HUDEP-2 (cell line): ENCODE measurements around the gene FRMPD4.

Experiments
- DNase-seq, 76 experiments: peaks; one replicate each; lab custom pipeline; 2025; ENCODE audit not compliant: unreplicated experiment in 76 of 76; lab: John Stamatoyannopoulos, UW

Gene FRMPD4

DNA sequence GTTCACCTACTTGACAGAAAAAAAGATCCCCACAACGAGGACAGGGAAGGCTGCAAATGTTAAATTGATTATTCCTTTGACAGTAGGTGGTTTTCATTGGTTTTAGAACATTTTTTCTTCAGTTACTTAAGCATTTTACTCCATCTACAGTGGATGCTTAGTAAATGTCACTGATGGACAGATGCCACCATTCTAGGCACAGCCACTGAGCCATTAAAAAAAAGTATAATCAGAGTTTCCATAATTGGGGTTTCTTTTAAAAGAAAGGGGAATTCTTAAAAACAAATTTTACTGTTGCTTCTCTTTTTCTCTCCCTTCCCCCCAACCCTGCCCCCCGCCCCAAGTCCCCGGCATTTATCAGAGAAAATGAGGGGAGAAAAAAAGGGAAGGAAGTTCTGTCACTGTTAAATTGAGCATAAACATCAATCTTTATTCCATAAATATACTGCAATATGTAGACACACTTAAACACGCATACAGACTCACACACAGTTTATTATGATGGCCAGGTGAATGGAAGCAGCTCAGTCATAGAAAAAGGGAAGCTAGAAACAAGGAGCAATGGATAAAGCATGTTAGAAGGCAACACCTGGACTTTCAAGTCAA, 573.3 kb downstream of the FRMPD4 start:
- no peak for DNase-seq

DNA sequence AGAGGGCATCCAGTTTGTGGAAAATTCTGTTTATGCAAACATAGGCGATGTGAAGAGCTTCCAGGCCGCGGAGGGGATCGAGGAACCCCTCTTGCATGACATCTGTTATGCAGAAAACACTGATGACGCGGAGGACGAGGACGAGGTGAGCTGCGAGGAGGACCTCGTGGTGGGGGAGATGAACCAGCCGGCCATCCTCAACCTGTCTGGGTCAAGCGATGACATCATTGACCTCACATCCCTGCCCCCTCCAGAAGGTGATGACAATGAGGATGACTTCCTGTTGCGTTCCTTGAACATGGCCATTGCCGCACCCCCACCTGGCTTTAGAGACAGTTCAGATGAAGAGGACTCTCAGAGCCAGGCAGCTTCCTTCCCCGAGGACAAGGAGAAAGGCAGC, 578.3 kb downstream of the FRMPD4 start:
- no peak for DNase-seq

DNA sequence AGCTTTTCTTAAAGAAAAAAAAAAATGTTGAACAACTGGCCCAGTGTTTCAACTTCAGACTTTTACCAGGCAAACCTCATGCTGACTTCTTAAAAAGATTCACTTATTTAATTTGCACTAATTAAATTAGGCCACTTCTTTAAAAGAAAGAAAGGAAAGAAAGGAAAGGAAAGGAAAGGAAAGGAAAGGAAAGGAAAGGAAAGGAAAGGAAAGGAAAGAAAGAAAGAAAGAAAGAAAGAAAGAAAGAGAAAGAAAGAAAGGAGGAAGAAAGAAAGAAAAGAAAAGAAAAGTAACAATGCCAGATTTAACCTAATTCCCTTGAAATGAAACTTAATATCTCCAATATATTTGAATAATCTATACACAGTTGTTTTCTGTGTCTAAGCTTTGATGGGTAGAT, 581.6 kb downstream of the FRMPD4 start:
- DNase-seq = no peak

DNA sequence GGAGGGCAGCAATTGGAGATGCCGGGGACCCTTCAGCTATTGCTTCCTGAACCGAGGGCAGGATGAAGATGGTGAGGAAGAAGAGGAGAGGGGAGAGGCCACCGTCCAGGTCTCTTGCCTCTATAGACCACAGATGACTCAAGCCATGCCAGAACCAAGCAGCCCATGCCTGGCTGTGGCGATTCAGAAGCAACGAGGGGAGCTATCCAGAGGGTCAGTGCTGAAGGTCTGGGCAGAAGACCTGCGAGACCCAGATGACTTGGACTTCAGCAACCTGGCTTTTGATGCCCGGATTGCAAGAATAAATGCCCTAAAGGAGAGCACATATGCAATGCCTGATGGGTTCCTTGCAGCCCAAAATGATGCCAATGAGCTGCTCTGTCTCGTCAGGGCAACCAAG, 582.8 kb downstream of the FRMPD4 start:
- no peak for DNase-seq

DNA sequence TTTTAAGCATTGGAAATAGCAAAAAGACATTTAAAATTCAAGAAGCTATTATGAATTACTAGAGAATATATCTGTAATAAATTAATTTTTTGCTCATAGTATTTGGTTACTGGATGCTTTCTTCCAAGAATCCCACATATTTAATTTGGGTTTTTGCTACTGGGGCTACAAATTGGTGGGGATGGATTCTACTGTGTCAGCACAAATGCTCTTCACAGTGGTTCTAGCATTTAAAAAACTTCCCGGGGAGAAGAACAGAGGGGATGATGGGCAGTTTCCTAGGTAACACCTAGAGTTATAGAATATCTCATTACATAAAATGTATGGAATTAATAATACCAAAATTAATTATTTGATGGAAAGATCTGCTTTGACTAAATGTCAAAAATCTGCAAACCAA, 584.0 kb downstream of the FRMPD4 start:
- no peak for DNase-seq

DNA sequence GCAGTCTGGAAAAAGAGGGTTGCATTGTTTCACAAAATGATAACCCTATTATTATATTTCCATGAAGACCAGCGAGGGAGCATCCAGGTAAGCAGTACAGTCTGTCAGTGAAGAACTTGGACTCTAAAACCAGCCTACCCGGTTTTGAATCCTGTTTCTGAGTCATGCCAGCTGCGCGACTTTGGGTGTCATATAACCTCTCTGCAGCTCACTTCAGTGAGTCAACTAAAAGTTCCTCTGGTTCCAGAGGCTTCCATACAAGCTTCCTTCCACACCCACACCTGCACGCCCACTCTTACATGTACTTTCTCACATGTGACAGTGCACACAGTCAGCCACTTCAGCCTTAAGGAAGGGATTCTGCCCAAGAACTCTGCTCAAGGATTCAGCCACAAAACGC, 603.1 kb downstream of the FRMPD4 start:
- DNase-seq = no peak

DNA sequence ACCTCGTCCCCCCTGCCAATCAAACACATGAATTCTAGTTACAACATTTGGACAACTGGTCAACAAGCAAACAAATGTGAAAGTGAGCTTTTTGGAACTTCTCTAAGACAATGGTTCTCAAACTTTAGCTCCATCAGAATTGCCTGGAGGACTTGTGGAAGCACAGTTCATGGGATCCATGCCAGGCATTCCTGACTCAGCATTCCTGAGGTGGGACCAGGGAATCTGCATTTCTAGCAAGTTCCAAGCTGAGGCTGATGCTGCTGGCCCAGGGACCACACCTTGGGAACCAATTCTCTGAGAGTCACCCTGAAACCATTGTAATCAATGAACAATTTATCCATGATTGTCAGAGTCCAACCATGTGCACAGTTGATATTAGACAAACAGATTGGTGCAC, 609.2 kb downstream of the FRMPD4 start:
- no peak for DNase-seq

DNA sequence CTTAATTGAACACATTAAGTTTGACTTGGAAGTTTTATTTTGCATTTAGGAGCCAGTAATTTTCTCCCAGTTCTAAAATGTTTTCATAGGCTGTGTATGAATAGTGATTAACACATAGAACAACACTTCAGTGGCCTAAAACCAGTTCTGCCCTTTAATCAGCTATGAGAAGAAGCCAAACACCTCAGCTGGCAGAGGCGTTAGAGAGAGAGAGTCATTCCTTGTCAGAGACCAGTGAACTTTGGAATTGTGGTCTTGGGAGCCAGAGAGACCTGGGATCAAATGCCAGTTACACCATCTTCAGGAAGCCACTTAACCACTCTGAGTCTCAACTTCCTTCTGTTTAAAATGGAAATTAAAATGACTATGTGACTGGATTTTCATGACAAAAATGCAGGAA, 613.6 kb downstream of the FRMPD4 start:
- no peak for DNase-seq

DNA sequence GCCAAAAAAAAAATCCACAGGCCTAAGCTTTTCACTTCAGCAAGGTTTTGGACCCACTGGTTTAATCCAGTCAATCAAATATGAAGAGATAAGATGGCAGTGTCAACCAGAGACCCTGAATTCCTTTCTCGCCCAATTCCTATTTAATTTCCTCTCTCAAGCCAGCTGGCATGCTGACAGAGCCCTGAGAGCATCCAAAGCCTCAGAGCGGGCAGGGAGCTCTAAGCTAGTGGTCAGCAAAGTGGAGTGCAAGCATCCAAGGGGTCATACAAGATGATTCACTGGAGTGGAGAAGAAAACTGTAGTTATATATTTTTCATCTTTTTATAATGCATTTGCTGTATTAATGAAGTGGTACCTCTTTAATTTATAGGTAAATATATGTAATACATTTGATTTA, 615.1 kb downstream of the FRMPD4 start:
- no peak for DNase-seq

DNA sequence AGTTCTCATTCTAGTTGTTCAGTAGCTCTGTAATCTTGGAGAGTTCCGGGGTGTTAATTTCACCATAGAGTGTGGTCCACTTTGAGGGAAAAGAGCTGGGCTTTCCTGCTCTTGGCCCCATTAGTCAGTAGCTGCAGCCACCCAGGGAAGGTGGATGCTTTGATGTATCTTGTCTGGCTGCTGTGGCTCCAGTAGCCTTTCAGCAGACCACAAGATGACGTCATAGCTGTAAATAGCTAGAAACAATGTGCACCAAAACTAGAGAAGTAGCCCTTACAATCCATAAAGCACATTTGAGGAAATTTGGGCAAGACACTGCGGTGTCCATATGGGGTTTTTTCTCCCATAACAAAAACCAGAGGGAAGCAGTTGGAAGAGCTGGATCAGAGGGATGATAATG, 620.0 kb downstream of the FRMPD4 start:
- DNase-seq = no peak

DNA sequence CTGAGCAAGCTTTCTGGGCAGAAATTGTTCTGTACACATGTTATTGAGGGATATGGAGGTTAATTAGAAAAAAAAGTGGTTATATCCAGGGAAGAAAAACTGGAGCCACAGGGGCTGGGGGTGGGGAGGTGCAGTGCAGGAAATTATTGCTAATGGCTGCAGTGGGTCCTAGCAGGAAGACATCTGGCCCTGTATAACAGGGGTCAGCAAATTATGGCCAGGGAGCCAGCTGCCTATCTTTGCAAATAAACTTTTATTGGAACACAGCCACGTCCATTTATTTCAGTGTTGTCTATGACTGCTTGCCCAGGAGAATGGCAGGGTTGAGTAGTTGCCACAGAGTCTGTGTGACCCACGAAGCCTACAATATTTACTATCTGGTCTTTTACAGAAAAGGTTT, 629.6 kb downstream of the FRMPD4 start:
- no peak for DNase-seq

DNA sequence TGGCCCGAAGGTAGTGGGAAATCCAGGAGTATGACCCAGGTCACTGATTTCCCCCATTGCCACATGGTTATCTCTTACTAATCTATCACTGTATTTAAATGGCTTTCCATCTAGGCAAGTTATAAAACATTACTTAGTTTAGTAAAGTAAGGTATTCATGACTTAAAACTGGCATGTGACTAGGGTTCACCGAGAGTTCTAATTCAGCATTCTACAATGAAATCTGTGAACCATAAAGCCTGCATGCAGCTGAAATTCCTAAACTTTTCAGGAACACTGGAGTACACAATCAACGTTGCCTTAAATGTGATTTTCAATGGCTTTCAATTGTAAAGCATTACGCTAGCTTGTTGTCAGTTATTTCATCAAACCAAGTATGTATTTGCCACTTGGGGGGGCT, 630.2 kb downstream of the FRMPD4 start:
- DNase-seq = no peak

DNA sequence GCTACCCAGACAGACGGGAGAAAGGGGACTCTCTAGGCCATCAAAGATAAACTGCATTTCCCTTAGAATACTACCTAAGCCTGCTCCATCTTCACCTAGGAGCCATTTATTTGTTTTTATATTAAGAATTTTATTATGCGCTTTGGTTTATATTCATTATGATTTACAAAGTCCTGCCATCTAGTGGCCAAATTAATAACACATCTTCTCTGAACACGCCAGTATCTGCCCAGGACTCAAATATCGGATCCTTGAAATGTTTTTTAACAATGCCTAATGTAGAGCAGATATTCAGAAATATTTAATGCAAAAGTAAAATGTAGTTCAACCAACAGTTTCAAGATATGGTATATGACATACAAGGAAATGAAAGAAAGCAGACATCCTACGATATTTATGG, 632.2 kb downstream of the FRMPD4 start:
- peak in 4 of 76 experiments; percentile 0 to 11 (median 1) for DNase-seq

DNA sequence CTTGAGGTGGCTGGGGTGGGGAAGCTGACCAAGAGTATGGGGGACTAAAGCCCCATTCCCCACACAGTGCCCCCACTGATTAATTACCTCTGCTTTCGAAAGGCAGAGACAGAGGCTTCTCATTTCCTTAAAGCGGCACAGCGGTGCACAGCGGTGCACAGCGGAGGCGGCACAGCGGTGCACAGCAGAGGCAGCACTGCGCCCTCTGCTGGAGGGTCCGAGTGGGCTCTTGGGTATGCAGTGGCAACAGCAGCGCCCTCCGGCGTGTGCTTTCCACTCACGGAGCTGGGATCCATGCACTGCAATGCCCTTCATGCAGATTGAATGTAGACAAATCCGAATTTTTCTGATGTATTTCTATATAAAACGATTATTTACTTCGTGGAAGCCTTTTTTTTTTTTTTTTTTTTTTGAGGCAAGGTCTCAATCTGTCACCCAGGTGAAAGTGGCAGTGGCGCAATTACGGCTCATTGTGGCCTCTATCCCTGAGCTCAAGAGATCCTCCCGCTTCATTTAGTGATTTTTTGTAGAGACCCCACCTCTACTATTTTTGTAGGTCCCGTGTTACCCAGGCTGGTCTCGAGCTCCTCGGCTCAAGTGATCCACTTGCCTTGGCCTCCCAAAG, 633.3 kb downstream of the FRMPD4 start:
- DNase-seq = peak in 66 of 76 experiments; percentile 1 to 67 (median 33)
